NCI-H1436 (cell line): ENCODE results near the gene MZT2A.
"Not testable (repeated sequence)": the region's sequence is repeated elsewhere in the genome, so short reads cannot be mapped to it uniquely, and the experiment has no call there.

ENCODE experiments used
- DNase-seq: peaks from one replicate; lab custom pipeline; 2025; lab: John Stamatoyannopoulos, UW

Gene MZT2A

DNA sequence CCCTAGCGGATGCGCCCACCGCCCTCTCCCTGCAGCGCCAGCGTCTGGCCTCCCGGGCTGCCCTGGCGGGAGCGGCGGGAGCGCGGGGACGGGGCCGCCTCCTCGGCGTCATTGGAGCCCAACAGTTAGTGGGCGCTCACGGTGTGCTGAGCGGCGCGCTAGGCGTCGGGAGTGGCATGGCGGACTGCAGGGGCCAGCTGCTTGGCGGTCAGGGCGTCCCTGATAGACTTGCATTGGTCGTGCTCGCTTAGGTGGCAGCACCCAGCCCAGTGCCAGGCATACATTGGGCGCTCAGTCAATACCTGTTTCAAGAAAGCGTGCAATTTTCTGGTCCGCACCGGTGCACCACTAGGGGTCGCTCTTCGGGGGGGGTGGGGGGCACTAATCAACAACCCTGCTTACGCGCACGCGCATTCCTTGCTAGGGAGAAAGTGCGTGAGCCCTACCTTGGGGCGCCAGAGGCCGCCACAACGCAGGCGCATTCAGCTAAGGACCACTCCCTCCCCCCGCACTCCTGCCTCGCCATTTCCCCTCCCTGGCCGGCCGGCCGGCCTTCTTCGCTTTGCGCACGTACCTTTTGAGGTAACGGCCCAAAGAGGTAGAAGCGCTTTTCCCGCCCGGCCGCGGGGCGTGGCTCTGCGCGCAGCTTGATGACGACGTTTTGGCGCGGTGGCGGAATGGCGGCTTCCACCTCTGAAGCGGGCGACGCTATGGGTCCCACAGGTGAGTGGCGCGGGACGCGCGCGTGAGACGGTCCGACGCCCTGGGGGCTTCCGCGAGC is 411 bp upstream of the MZT2A start:
- peak; percentile 94 for DNase-seq

DNA sequence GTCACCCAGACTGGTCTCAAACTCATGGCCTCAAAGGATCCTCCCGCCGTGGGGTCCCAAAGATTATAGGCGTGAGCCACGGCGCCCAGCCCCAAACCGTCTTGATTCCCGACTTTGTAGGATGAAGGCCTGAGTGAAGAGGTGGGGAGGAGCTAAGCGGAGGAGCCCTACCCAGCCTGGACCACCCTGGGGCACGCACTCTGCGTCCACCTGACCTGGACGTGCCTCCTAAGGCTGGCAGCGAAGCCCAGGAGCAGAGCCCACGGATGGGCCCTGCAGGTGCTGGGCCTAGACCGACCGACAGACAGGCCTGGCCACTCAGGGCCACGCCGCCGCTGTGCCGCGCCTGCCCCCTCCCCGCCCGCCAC is 744 bp downstream of the MZT2A start:
- not testable (repeated sequence) for DNase-seq

DNA sequence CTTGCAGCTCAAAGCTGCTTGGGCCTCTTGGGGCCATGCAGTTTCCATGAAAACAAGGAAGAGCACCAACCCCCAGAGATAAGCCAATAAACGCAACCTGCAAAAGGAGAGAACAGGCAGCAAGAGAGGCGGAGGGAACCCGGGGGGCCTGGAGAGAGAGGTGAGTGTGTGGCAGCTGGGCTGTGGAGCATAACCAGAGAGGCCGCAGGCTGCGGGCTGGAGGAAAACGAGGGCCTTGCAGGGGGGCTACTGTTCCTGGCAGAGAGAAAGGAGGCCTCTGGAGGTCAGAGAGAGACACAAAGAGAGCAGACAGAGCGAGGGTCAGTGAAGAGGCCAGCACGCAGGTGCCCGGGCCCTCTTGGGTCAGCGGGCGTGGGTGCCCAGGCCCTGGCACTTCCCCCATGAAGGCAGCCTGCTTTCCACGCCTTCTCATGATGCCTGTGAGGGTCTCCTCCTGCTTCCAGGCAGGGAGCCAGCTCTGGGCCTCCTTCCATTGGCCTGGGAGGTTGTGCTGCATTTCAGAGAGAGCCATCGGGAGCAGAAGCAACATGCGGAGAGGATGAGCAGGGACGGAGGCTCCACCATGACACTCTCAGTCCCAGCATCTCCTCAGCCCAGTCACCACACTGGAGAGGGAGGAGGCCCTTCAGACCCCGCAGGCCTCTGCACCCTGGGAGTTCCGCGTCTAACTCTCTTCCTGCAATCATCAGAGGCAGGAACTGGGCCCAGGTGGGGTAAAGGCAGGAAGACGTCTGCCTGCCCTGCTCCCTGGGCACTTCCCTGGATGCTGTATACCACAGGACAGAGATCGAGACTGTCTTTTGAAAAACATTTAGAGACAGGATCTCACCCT is 1.4 kb downstream of the MZT2A start:
- not testable (repeated sequence) for DNase-seq

DNA sequence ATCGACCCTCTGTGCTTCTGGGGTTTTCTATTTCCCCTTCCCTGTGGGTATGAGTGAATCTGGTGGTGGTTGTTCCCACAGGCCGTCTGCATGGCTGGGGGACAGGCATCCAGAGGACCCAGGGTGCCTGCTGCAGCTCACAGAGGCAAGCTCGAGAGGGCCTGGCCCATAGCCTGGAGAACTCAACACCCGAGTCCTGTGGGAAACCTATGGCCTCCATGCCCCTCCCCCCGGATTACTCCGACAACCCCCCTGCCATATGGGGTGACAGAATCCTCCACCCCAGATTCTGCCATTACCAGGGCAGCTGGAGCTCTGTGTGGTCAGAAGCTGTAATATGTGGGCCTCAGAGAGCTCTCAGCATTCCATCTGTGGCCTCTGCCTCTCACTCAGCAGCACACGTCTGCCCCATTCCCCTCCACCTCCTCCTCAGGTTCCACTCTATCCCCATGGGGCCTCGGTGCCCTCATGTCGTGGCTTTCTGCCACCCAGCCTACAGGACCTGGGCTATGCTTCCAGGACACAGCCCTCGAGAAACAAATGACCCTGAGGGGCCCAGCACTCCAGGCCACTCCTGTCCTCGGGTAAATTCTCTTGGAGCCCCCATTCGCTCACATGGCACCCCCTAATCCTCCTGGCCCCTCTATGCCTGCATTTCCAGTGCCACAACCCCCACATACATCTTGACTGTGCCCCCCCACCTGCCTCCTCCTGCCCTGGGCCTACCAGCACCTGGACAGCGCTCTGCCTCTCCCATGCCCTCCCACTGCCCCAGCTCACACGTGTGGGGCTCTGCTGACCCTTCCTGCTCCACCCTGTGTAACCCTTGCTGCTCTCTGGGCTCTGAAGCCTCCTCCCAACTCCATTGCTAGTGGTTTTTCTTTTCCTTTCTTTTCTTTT is 3.6 kb downstream of the MZT2A start:
- DNase-seq = no peak

DNA sequence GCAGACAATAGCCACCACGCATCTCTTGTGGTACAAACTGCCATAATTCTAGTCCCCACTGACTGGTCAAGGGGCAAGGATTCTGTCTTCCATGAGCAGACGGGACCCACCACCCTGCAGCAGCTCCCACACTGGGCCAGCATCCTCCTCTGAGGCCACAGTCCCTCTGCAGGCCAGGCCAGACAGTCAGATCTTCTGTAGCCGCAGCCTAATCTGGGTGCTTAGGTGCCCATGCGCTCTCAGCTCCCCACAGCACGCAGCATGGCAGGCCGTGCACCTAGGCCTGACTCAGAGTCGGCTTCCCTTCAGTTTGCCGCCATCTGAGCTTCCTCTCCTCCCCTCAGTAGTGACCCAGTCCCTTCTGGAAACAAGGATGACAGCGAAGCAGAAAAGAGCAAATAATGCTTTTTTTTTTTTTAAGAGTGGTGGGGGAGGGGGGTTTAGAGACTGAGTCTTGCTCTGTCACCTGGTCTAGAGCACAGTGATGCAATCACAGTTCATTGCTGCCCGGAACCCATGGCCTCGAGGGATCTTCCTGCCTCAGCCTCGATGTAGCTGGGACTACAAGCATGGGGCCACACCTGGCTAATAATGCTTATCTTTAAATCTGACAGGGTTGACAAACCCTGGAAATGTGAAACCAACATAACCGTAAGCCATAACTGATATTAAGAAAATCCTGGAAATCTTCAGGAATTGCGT is 5.8 kb downstream of the MZT2A start:
- not testable (repeated sequence) for DNase-seq

DNA sequence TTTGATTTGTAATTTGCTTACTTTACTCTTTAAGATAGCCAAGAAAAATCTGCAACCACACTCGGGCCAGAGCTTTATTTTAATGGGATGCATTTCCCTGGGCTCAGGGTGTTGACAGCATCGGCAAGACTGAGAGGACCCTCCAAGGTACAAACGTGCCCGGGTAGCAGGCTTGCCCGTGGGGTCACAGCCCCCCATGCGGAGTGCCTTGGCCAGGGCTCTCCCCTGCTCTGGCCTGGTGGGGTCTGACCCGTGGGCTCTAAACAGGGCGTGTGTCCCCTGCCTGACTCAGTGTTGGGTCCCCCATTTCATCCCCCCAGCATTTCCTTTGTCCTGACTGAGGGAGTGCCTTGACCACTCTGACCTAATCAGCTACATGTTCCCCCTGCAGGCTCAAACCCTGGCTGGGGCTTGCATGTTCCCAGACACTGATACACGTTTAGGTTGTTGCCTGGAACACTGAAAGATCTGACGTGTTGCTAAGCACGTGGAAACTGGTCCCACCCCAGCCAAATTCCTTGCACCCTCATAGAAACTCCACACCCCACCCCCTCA is 7.2 kb downstream of the MZT2A start:
- DNase-seq = not testable (repeated sequence)

DNA sequence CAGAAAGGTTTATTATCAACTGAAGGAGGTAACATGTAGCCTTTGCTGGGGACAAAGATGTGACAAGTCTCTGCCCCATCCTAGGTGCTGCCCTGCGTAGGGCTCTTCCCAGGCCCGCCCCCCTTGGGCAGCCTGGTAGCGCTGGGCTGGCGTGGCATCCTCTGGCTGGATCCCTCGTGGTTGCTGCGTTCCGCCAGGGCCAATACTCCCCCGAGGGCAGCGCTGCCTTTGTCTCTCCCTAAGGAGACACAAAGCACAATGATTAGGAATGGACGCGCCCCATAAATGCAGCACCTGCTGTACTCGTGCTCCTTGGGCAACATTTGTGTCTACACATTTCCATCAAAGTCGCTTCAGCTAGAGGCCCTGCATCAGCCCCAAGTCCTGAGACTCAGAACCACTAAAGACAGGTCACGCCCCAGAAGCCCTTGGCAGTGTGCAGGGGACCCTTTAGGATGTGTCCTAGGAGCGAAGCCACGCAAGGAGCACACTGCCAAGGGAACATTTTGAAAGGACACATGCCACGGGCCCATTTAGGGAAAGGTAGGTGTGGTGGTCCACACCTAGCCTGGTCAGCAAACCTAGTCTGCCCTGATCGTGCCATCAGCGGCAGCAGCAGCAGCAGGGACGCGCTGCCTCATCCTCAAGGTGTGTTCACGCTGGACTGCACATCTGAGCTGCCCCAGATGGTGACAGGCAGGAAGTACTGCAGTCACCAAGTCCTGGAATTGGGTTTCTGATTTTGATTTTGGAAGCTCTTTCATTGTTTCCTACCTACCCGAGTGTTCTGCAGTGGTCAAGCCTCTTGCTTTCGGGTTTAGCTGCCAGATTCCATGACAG is 8.0 kb downstream of the MZT2A start:
- not testable (repeated sequence) for DNase-seq

DNA sequence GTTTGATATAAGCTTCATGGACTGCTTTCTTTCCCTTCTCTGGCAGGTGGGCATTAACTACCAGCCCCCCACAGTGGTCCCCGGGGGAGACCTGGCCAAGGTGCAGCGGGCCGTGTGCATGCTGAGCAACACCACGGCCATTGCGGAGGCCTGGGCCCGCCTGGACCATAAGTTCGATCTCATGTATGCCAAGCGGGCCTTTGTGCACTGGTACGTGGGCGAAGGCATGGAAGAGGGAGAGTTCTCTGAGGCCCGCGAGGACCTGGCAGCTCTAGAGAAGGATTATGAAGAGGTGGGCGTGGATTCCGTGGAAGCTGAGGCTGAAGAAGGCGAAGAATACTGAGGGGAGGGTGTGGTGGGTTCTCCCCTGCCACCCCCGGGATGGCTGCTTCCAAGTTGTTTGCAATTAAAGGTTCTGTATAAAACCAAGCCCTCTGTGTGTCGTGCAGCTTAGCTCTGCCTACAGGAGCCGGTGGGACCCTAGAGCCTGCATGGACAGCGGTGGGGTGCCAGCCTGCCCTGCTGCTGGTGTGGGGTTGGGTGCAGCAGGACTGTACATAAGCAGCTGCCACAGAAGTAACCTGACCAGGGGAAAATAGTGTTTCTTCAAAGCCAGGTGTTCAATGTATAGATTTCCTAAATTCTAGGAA is 9.6 kb downstream of the MZT2A start:
- DNase-seq = not testable (repeated sequence)

DNA sequence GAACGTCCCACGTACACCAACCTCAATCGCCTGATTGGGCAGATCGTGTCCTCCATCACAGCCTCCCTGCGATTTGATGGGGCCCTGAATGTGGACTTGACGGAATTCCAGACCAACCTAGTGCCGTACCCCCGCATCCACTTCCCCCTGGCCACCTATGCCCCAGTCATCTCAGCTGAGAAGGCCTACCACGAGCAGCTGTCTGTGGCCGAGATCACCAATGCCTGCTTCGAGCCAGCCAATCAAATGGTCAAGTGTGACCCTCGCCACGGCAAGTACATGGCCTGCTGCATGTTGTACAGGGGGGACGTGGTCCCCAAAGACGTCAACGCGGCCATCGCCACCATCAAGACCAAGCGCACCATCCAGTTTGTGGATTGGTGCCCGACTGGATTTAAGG is 11.8 kb downstream of the MZT2A start:
- not testable (repeated sequence) for DNase-seq

DNA sequence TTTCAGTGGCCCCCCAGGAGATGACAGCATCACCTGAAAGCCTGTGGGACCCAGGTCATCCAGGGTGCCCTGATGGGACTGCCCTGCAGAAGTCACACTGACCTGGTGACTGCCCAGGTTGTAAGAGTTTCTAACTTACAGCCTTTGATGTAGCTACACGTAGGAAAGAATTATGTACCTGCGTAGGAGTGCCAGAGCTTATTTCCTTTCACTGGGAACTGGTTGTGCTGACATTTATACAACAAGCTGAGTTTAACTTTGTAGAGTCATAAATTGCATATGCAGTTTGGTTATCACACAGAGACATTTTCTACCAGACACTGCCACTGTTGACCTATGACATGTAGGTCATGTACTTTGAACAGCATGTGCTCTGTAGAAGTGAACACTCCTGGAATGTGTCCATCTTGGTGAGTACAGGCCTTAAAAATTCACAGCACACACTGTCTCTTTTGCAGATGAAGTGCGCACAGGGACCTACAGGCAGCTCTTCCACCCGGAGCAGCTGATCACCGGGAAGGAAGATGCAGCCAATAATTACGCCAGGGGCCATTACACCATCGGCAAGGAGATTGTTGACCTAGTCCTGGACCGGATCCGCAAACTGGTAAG is 13.2 kb downstream of the MZT2A start:
- not testable (repeated sequence) for DNase-seq

DNA sequence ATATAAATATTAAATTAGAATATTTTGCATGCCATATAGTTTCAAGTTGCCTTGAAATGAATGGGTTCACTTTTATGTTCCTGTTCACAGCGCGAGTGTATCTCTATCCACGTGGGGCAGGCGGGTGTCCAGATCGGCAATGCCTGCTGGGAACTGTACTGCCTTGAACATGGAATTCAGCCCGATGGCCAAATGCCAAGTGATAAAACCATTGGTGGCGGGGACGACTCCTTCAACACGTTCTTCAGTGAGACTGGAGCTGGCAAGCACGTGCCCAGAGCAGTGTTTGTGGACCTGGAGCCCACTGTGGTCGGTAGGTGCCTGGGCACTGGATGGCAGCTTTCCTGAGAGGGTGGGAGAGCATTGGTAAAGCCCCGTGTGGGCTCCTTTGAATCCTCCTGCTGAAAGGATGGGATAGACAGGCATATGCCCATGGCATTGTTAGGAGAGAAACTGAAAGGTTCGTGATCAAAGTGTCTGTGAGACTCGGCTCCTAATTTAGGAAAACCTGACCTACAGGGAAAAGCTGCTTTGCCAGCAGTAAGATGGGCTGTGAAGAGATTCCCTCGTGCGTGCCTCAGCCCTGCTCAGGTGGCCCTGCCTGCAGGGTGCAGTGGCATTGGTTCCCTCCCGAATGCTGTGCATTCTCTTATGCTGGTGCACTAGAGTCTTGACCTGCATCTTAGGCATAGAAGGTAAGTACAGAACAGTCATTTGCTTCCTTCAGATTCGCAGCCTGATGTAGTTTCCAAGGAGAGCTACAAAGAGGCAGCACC is 13.9 kb downstream of the MZT2A start:
- DNase-seq = not testable (repeated sequence)

DNA sequence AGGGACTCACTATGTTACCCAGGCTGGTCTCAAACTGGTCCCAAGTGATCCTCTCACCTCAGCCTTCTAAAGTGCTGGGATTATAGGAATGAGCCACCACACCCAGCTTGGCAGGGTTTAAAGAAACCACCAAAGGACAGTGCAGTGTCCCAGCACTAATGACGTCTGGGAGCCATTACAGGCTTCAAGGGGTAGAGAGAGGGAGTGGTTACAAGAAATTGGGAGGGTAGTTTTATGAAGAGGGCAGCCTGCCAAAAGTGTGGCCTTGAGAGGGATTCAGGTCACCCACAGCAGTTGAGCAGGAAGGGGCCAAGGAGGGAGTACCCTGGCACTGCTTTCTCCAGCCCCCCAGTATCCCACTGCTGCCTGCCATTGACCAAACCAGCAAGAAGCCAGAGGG is 15.0 kb downstream of the MZT2A start:
- not testable (repeated sequence) for DNase-seq

DNA sequence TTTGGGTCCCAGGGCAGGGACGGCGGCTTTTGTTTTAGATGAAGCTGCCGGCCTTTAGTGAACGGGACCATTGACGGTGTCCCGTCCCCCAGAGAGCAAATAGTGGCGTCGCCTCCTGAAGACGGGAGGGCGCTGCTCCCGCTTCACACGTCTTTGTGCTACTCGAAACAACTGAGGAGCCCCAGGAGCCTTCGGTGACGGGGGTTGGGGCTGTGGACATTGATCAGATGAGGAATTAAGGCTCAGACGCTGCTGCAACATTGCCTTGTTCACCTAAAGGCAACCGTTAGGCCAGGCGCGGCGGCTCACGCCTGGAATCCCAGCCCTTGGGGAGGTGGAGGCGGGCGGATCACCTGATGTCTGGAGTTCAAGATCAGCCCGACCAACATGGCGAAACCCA is 15.8 kb downstream of the MZT2A start:
- not testable (repeated sequence) for DNase-seq

DNA sequence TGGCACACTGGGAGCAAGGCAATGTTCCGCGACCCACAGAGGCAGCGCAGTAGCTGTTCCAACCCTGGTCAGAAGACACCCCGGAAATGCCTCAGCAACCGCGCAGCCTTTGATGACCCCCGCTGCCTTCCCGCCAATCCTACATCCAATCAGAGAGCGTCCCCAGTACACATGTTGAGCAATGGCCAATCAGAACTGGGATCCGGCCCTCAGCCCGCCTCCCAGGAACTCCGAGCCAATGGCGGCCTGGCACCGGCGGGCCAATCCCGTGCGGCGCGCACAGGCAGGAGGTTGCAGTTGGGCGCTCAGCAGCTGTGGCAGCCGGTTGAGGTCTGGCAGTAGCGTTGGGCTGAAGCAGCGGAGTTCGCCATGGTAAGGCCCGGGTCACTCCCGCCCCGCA is 16.4 kb downstream of the MZT2A start, which contains the start of gene TUBA3D:
Gene TUBA3D, plus strand, starts transcription at position 289 of the 400 bp plus-strand sequence. Its CDS starts 81 bp downstream, at position 370.
- no peak for DNase-seq

DNA sequence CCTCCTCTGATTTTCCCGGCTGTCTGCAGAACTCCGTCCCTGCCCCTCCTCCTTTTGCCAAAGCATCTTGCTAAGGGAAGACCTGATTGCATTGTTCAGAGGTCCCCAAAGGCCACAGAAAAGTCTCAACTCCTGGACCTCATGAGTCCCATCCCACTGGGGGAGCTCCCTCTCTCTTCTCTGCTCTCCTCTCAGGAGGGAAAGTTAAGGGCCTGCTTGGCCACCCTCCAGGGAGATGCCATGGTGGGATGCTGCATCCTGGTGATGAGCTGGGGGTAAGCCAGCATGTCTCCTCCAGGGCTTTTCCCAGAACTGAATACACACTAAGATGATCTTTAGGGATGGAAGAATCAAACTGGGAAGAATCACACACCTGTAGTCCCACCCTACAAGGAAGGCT is 18.9 kb downstream of the MZT2A start:
- not testable (repeated sequence) for DNase-seq

DNA sequence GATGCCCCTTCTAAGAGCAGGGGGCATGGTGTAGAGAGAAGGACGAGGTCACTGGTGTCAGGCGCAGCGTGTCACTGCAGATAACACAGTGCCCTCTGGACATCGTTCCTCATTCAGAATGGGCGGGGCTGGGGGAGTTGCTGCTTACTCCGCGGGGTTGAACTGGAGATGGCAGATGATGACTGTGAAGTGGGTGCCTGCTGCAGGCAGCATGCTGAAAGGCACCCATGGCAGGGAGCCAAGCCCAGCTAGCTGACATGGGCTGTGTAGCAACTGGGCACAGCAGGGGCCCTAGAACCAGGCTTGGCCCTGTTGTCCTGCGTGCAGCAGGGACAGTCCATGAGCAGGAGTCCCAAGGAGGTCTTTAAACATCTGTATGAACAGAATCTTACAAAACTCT is 20.6 kb downstream of the MZT2A start:
- DNase-seq = not testable (repeated sequence)

DNA sequence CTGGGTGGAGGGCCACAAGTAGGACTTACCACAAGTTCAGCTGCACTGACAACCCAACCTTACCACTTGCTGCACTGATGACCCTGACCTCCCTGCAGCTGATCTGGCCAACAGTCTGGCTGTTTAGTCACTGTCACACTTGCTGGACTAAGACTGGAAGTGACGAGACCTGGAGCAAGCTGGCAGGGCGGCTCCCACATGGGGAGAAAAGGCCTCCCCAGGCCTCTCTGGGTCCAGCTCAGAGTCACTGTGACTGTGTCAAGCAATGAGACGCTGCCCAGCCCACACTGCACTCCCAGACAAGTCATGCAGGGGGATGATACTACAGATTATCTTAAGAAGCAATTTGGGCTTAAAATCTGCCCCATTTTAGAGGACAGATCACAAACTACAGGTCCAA is 21.3 kb downstream of the MZT2A start:
- not testable (repeated sequence) for DNase-seq

DNA sequence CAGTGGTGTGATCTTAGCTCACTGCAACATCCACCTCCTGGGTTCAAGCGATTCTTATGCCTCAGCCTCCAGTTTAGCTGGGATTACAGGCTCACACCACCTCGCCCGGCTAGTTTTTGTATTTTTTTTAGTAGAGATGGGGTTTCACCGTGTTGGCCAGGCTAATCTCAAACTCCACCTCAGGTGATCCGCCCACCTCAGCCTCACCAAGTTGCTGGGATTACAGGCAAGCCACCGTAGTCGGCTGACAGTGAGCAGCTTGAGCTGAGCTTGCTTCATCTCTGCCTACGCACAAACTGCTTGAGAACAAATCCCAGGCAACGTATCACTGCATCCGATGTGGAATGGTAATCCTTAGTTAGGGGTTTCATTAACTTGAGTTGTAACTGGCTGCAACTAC is 24.5 kb downstream of the MZT2A start:
- not testable (repeated sequence) for DNase-seq
